ENCODE data around the gene POLR2F.

The POLR2F gene

DNA sequence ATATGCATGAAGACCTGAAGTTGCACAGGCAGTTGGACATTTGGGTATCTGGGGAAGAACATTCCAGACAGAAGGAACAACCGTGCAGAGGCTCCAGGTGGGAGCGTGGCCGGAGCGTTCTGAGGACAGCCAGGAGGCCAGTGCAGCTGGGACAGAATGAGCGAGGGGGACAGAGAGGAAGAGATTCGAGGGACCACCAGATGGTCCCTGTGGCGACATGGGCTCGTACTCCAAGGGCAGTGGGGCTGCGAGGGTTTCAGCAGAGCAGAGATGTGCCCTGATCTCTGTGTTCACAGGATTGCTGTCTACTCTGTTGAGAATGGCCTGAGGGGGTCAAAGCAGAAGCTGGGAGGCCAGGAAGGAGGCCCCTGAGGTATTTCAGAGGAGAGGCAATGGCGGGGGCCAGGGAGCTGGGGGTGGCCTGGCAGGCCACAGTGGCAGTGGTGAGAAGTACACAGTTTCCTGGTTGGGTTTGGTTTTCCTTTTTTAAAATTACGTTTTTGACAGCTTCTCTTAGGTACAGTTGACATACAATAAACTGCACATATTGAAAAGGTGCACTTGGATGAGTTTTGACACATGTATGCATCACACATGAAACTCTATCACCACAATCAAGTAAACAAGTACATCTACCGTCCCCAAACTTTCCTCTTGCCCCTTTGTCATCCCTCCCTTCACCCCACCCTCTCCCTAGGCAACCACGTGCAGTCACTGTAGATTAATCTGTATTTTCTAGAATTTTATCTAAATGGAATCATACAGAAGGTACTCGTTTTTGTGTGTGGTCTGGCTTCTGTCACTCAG lies 55.7 kb downstream of the POLR2F start:
- DNase-seq: no peak

DNA sequence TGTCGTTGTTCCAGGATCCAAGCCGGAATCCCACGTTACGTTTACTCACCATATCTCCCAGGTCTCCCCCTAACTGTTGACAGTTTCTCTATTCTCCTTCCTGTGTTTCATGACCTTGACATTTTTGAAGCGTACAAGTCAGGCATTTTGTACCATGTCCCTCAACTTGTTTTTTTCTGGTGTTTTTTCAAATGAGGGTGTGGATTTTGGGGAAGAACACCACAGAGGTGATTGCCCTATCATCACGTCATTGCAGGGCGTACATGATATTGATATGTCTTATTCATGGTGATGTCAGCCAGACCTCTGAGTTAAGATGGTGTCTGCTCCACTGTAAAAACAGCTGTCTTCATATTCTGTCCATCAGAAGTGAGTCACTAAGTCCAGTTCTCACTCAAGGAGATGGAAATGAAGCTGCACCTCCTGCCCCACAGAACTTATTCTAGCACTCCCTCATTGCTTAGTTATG lies 59.1 kb downstream of the POLR2F start:
- no peak for DNase-seq

GRCh38 chr22:38014083-38014482 lies 60.6 kb downstream of the POLR2F start:
- no peak for DNase-seq

DNA sequence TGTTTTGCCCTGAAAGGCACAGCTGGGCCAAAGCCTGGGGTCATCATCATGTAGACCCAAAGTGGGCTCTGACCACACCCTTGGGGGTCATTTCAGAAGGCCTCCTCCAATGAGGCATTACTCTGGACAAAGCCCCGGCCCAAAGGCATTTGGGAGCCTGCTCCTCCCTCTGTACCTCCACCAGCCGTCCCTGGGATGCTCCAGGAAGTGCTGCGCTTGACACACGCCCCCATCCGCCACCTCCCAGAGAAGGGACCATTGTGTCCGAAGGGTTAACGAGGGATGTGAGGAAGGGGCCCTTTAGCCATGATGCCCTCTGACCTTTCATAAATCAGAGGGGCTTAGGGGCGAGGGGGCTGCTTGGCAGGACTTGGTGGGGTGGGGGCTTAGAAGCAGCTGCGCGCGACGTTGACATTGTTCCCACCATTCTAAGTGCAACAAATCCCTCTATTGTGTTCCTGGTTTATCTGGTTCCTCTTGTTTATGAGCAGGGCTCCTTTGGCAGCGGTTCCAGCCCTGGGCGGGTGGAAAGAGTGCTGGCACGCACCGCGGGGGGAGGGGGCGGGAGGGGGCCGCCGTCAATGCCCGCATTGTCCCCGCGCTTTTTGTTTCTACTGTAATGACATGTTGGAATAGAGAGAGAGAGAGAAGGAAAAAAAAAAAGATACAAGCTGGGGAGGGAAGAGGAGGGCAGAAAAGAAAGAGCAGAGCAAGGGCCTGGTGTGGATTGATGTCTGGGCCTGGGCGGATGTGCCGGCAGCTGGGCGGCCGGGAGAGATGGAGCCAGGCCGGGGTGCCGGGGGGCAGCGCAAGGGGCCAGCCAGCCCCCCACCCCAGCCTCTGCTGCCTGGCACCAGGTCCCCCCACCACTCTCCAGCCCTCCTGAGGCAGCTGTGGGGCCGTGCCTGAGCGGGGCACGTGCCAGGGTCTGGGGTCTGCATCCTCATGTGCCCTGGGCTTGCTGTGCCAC lies 63.0 kb downstream of the POLR2F start:
- DNase-seq: no peak

DNA sequence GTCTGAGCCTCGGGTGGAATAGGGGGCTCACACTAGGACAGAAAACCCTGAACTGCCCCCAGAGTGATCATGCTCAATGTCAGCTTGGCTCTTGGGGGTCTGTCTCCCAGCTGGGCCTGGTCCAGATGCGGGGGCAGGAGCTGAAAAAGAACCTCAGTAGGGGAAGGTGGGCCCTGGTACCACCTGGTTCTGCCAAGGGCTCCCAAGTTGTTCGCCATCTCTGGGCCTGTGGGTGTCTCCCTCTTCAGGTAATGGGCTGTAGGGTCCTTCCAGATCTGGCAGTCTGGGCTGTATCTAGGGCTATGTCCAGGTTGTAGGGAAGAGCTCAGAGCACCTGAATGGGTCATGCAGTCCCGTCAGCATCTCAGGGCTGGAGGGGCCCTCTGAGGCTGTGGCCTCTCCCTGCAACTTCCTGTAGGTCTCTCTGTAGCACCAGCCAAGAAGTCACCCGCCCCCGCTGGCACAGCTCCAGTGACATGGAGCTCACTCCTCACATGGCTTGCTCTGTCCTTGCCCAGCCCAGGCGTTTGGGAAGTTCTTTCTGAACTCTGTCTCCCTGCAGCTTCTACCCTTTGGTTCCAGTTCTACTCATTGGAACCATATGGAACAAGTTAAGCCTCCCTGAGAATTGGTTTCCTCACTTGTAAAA lies 63.9 kb downstream of the POLR2F start:
- DNase-seq: no peak

- no peak for DNase-seq
These were observed 64.7 kb downstream of the POLR2F start for GRCh38 chr22:38017939-38018885.
